ENCODE results near the gene RAD9A.
"Not testable (repeated sequence)": the region's sequence is repeated elsewhere in the genome, so short reads cannot be mapped to it uniquely, and the experiment has no call there.

RAD9A gene

DNA sequence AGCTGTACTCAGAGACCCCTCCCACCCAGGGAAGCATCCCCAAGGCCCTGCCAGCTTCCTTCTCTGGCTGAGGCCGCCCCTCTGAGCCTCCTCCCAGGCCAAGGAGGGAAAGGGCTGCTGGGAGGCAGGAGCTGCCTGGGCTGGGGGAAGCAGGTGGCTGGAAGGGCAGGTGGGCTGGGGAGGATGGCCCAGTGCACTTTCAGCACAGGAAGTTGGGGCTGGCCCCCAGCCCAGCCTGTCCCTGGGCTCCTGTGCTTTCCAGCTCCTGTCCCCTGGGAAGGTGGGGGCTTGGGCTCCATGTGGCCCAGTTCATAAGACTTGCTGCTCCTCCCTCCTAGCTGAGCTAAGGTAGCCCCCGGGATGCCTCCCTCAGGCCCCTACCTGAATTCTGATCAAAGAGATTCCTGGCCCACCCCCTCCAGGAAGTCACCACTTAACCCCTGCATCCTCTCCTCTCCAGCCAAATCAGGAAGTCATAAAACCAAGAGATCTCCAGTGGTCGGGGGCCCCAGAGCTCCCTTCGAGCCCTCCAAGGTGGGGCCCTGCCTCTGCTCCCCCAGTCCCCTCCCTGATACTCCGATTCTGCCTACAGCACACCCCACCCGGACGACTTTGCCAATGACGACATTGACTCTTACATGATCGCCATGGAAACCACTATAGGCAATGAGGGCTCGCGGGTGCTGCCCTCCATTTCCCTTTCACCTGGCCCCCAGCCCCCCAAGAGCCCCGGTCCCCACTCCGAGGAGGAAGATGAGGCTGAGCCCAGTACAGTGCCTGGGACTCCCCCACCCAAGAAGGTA, 5.0 kb downstream of the RAD9A start:
- no peak for DNase-seq (ENCODE audit: low read depth in 2 of 2)

DNA sequence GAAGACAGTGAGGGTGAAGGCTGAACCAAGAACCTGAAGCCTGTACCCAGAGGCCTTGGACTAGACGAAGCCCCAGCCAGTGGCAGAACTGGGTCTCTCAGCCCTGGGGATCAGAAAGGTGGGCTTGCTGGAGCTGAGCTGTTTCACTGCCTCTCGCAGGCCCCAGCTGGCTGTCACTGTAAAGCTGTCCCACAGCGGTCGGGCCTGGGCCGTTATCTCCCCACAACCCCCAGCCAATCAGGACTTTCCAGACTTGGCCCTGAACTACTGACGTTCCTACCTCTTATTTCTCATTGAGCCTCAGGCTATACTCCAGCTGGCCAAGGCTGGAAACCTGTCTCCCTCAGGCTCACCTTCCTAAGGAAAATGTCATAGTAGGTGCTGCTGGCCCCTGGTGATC, 5.8 kb downstream of the RAD9A start:
- DNase-seq (ENCODE audit: low read depth in 2 of 2): no peak

GRCh38 chr11:67397986-67398660, 6.3 kb downstream of the RAD9A start:
- DNase-seq (ENCODE audit: low read depth in 2 of 2): no peak

GRCh38 chr11:67398661-67399563, 7.1 kb downstream of the RAD9A start:
- DNase-seq (ENCODE audit: low read depth in 2 of 2): no peak

GRCh38 chr11:67400251-67400941, 8.6 kb downstream of the RAD9A start:
- no peak for DNase-seq (ENCODE audit: low read depth in 2 of 2)

DNA sequence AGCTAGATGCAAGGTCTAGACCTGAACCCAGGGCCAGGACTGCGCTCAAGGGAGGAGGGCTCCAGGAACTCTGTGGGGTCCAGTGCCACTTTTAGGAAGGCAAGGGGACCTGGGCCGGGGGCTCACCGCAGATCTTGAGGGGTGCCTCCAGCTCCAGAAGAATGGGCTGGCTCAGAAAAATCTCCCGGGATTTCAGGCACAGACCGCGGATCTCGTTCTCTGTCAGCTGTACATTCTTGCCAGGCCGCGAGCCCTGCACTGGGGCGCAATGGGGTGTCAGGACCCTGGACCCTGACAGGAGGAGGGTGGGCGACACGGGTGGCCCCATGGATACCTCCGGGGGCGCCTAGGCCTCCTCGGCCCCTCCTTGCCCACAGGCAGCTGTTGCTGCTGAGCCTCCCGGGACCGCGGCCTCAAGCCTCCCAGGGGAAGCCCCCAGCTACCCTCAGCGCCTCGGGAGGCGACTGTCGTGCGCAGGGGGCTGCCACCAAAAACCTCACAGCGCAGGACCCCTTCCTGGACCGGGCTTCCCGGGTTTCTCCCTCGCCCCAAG, 9.2 kb downstream of the RAD9A start:
- no peak for DNase-seq (ENCODE audit: low read depth in 2 of 2)

DNA sequence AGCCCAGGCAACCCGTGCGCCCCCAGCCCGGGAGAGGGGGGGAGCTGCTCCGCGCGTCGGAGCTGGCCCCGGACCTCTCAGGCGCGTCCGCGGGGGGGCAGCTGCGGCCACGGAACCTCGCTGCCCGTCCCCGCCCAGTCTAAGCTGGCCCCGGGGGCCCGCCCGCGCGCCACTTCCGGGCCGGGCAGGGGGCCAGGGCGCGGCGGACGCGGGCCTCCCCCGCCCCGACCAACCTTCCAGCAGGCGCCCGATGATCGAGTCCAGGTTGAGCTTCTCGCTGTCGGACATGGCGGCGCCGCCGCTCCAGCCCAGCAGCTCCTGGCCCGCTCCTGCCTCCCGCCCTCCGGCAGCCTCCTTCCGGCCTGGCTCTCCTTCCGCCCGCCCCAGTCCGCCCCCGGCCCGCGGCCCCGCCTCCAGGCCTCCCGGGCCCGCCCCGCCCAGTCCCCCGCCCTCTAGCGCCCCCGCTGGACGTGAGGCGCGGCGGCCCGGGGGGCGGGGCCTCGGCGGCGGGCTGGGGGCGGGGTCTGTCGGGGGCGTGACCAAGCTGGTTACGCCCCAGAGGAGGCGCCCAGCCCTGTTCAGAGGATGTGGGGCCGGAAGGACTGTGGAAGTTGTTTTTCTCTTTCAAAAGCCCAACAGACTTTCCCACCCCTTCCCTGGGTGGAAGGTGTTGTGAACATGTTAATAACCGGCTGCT, 9.9 kb downstream of the RAD9A start, which contains the start of gene PPP1CA:
Gene PPP1CA (minus strand): TSS at position 364 of the 697 bp plus-strand sequence. CDS start 76 bp downstream, at position 288.
- peak; percentile 85 to 87 for DNase-seq (ENCODE audit: low read depth in 2 of 2)

DNA sequence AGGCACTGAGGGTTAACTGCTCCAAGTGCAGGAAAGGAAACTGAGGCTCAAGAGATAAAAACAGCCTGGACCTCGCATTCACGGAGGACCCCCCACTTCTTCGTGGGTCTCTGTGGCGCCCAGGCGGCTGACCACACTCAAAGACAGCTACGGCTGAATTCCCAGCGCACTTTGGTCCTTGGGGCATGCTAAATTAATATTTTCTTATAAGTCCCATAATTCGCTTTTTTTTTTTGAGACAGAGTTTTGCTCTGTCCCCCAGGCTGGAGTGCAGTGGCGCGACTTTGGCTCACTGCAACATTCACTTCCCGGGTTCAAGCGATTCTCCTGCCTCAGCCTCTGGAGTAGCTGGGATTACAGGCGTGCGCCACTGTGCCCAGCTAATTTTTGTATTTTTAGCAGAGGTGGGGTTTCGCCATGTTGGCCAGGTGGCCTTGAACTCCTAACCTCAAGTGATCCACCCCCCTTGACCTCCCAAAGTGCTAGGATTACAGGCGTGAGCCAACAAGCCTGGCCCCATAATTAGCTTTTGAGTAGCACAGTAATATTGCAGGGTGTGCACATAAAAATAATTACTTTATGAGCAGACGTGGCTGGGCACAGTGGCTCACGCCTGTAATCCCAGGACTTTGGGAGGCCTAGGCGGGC, 10.5 kb downstream of the RAD9A start:
- not testable (repeated sequence) for DNase-seq (ENCODE audit: low read depth in 2 of 2)

DNA sequence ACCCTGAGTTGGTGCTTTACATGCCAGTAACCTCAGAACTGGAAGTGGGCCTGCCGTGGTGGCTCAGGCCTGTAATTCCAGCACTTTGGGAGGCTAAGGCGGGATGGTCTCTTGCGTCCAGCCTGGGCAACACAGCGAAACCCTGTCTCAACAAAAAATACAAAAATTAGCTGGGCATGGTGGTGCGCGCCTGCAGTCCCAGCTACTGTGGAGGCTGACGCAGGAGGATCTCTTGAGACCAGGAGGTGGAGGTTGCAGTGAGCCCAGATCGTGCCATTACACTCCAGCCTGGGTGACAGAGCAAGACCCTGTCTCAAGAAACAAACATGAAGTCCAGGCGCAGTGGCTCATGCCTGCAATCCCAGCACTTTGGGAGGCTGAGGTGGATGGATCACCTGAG, 11.3 kb downstream of the RAD9A start:
- DNase-seq (ENCODE audit: low read depth in 2 of 2): not testable (repeated sequence)

GRCh38 chr11:67404515-67405195, 12.9 kb downstream of the RAD9A start:
- no peak for DNase-seq (ENCODE audit: low read depth in 2 of 2)

GRCh38 chr11:67405196-67405567, 13.4 kb downstream of the RAD9A start:
- DNase-seq (ENCODE audit: low read depth in 2 of 2): no peak

GRCh38 chr11:67405688-67406339, 14.0 kb downstream of the RAD9A start:
- DNase-seq (ENCODE audit: low read depth in 2 of 2): no peak

GRCh38 chr11:67406420-67406968, 14.7 kb downstream of the RAD9A start:
- DNase-seq (ENCODE audit: low read depth in 2 of 2): no peak

GRCh38 chr11:67406969-67407687, 15.3 kb downstream of the RAD9A start:
- no peak for DNase-seq (ENCODE audit: low read depth in 2 of 2)

GRCh38 chr11:67407688-67408163, 15.9 kb downstream of the RAD9A start:
- DNase-seq (ENCODE audit: low read depth in 2 of 2): no peak

GRCh38 chr11:67408437-67409200, 16.8 kb downstream of the RAD9A start:
- no peak for DNase-seq (ENCODE audit: low read depth in 2 of 2)

- no peak for DNase-seq (ENCODE audit: low read depth in 2 of 2)
These were observed 17.5 kb downstream of the RAD9A start for GRCh38 chr11:67409261-67409666.

Measured in activated CD4-positive, alpha-beta T cell treated with anti-CD3 and anti-CD28 coated beads for 24 hours (primary cell).